Smooth muscle cell of the coronary artery (primary cell): ENCODE measurements around the gene CLDN3. TPM values are rescaled to one million over a fixed set of nuclear protein-coding genes. Genes with fewer than 3 reads are reported as not detected.

ENCODE experiments used
- total RNA-seq: library from RNA; depleted of rRNA; stranded (reverse); fragments of >200 nt; gene quantifications from 2 replicates; pipeline ENCODE4 v1.2.3, GENCODE V29; 2014; ENCODE audit warnings: low replicate concordance

The CLDN3 gene
- not detected in 2 replicates for total RNA-seq

GRCh38 chr7:73770002-73770859, at the start of gene CLDN3:
Gene CLDN3 (minus strand): TSS chr7:73770270. CDS start chr7:73770049, 221 bp downstream.

GRCh38 chr7:73738612-73739386, 31.3 kb downstream of the CLDN3 start, which contains the start of gene ABHD11:
Gene ABHD11 (minus strand): TSS chr7:73738802. CDS start chr7:73738770, 32 bp downstream.

Other genes with a start within 250 kb of the CLDN3 start
- gene BAZ1B, start 248.0 kb downstream of the CLDN3 start, total RNA-seq: 36.4 and 37.2 TPM in 2 replicates
- 12.1 and 16.1 TPM in 2 replicates for gene BCL7B, start 212.6 kb downstream of the CLDN3 start, total RNA-seq
- gene TBL2, start 191.7 kb downstream of the CLDN3 start, total RNA-seq: 83.4 and 114 TPM in 2 replicates
- 0.23 TPM in 1 of 2 replicates, not detected in the other for gene MLXIPL, start 145.7 kb downstream of the CLDN3 start, total RNA-seq
- 3.7 and 4.2 TPM in 2 replicates for gene VPS37D, start 102.4 kb downstream of the CLDN3 start, total RNA-seq
- 1.8 and 2.0 TPM in 2 replicates for gene DNAJC30, start 86.8 kb downstream of the CLDN3 start, total RNA-seq
- gene BUD23, start 86.7 kb downstream of the CLDN3 start, total RNA-seq: 51.5 and 62.3 TPM in 2 replicates
- 20.6 and 23.7 TPM in 2 replicates for gene STX1A, start 50.6 kb downstream of the CLDN3 start, total RNA-seq
- gene ABHD11, start 31.5 kb downstream of the CLDN3 start, total RNA-seq: 6.6 and 8.9 TPM in 2 replicates
- 0.23 TPM in 2 replicates for gene CLDN4, start 60.7 kb upstream of the CLDN3 start, total RNA-seq
- 1.1 and 5.7 TPM in 2 replicates for gene METTL27, start 72.2 kb upstream of the CLDN3 start, total RNA-seq
- gene TMEM270, start 90.9 kb upstream of the CLDN3 start, total RNA-seq: not detected in 2 replicates